HCT116 (cell line): ENCODE results near the gene LGR6. TPM values are rescaled to one million over a fixed set of nuclear protein-coding genes. Genes with fewer than 3 reads are reported as not detected.

Experiments used
- ATAC-seq: fragments of 200-7000 bp; cut with Tn5 transposase; 2 replicates; pipeline ENCODE4 v1.9.1; 2020; ENCODE audit warnings: mild to moderate bottlenecking, moderate library complexity
- BruUV-seq: library from RNA; stranded (reverse); fragments of 400-500 nt; replicated peaks from 2 replicates; lab custom pipeline; 2021; lab: Mats Ljungman, UMichigan
- CTCF ChIA-PET: fragments of 300-600 bp; sonication (Branson Sonifier 250); formaldehyde crosslinking; loops from one replicate; lab custom pipeline; 2021; ENCODE audit warnings: antibody characterized with exemption; lab: Charles Lee
- POLR2A ChIA-PET: fragments of 300-600, 350-600 bp; sonication (Branson Sonifier 250); formaldehyde crosslinking; loops from one replicate; lab custom pipeline; 2021; ENCODE audit warnings: antibody characterized with exemption; lab: Charles Lee
- RAD21 ChIA-PET, 2 experiments: fragments of 300-600 bp; sonication (Branson Sonifier 250); formaldehyde crosslinking; loops; one replicate each; lab custom pipeline; 2023; ENCODE audit warnings: low total read pairs in 2 of 2; ENCODE audit not compliant: uncharacterized antibody in 2 of 2, unreplicated experiment in 2 of 2, low non-redundant PET in 1 of 2; lab: Charles Lee
- DNase-seq: peaks from one replicate; pipeline ENCODE4 v3.0.0-alpha.2; 2010; ENCODE audit warnings: low read depth, low spot score
- H2AFZ ChIP-seq: fragments of 200-600 bp; shearing (Covaris generic), sonication (generic); 2 replicates; pipeline ENCODE4 v1.6.1; 2017; ENCODE audit warnings: low read depth, mixed run types, mixed read lengths, antibody characterized with exemption, low read length; ENCODE audit not compliant: poor library complexity, severe bottlenecking
- H3K27ac ChIP-seq: 2 replicates; pipeline ENCODE4 v1.5.1; 2012; ENCODE audit warnings: low read depth, low read length
- H3K27me3 ChIP-seq: fragments of 200-600 bp; sonication (generic); 2 replicates; pipeline ENCODE4 v1.6.1; 2016; ENCODE audit warnings: mixed run types, low read length, mixed read lengths; ENCODE audit not compliant: insufficient read depth
- H3K36me3 ChIP-seq, 2 experiments: fragments of 200-500 bp in 1 of 2; fragments of 200-600 bp in 1 of 2; sonication (Bioruptor generic) in 1 of 2; sonication (generic) in 1 of 2; 2 replicates each; pipeline versions ENCODE4 v1.5.1 to v1.6.1; 2014 to 2016; ENCODE audit warnings: low read length in 2 of 2, inconsistent platforms in 1 of 2, mixed read lengths in 1 of 2, mixed run types in 1 of 2; ENCODE audit not compliant: insufficient read depth in 2 of 2, control insufficient read depth in 1 of 2
- H3K4me1 ChIP-seq, 2 experiments: fragments of 200-600 bp in 1 of 2; sonication (generic) in 1 of 2; 2 replicates each; pipeline versions ENCODE4 v1.5.1 to v1.6.1; 2012 to 2017; ENCODE audit warnings: low read length in 2 of 2, inconsistent platforms in 1 of 2, mild to moderate bottlenecking in 1 of 2, mixed read lengths in 1 of 2, mixed run types in 1 of 2, moderate library complexity in 1 of 2; ENCODE audit not compliant: insufficient read depth in 2 of 2, control insufficient read depth in 1 of 2
- H3K4me2 ChIP-seq: fragments of 200-600 bp; sonication (generic); 2 replicates; pipeline ENCODE4 v1.6.1; 2017; ENCODE audit warnings: mixed run types, low read length, mixed read lengths
- H3K4me3 ChIP-seq, 2 experiments: fragments of 200-600 bp in 1 of 2; sonication (generic) in 1 of 2; replicated peaks in 1 of 2; 2 replicates each; pipeline ENCODE4 v1.5.1; 2011 to 2016; ENCODE audit warnings: low read length in 2 of 2, control low read depth in 1 of 2, low read depth in 1 of 2, mild to moderate bottlenecking in 1 of 2, mixed read lengths in 1 of 2, mixed run types in 1 of 2
- H3K79me2 ChIP-seq: fragments of 200-600 bp; sonication (generic); 2 replicates; pipeline ENCODE4 v1.6.1; 2017; ENCODE audit warnings: mild to moderate bottlenecking, mixed run types, low read length, moderate library complexity, mixed read lengths; ENCODE audit not compliant: insufficient read depth
- H3K9ac ChIP-seq: fragments of 200-600 bp; sonication (generic); 2 replicates; pipeline ENCODE4 v1.6.1; 2016; ENCODE audit warnings: low read length, mixed read lengths
- H3K9me2 ChIP-seq: fragments of 200-600 bp; sonication (generic), shearing (Covaris generic); 2 replicates; pipeline ENCODE4 v1.6.1; 2017; ENCODE audit warnings: mixed run types, mild to moderate bottlenecking, moderate library complexity; ENCODE audit not compliant: insufficient read depth
- H3K9me3 ChIP-seq, 2 experiments: fragments of 200-500 bp in 1 of 2; fragments of 200-600 bp in 1 of 2; sonication (Bioruptor generic) in 1 of 2; sonication (generic) in 1 of 2; 2 replicates each; pipeline ENCODE4 v1.6.1; 2014 to 2017; ENCODE audit warnings: low read length in 2 of 2, mixed read lengths in 2 of 2, inconsistent platforms in 1 of 2, low read depth in 1 of 2, mild to moderate bottlenecking in 1 of 2, mixed run types in 1 of 2, moderate library complexity in 1 of 2; ENCODE audit not compliant: control insufficient read depth in 1 of 2, insufficient read depth in 1 of 2
- H4K20me1 ChIP-seq: fragments of 200-600 bp; sonication (generic), shearing (Covaris generic); 2 replicates; pipeline ENCODE4 v1.6.1; 2017; ENCODE audit warnings: mixed run types, mild to moderate bottlenecking, moderate library complexity; ENCODE audit not compliant: insufficient read depth
- CTCF ChIP-seq, 3 experiments: fragments of 200-600 bp in 1 of 3; sonication (generic) in 1 of 3; IDR thresholded peaks in 2 of 3; conservative IDR thresholded peaks in 1 of 3; 2 replicates each; pipeline ENCODE4 v1.5.1; 2012 to 2017; ENCODE audit warnings: low read depth in 2 of 3, low read length in 2 of 3, antibody characterized with exemption in 1 of 3, borderline replicate concordance in 1 of 3, control low read depth in 1 of 3, mild to moderate bottlenecking in 1 of 3, mixed read lengths in 1 of 3, mixed run types in 1 of 3, moderate library complexity in 1 of 3; ENCODE audit not compliant: insufficient read depth in 1 of 3
- EZH2 ChIP-seq: fragments of 200-600 bp; sonication (generic); IDR thresholded peaks from 2 replicates; pipeline ENCODE4 v1.6.1; 2017; ENCODE audit warnings: antibody characterized with exemption, mixed run types
- ZBTB33 ChIP-seq: IDR thresholded peaks from 2 replicates; pipeline ENCODE4 v1.6.1; 2011; ENCODE audit warnings: mild to moderate bottlenecking, low read length, moderate library complexity; ENCODE audit not compliant: insufficient replicate concordance; ENCODE audit errors: extremely low read depth
- intact Hi-C: fragments of 100-400 bp; cut with micrococcal nuclease; formaldehyde crosslinking; loops from 2 replicates; pipeline ENCODE4 v1.10.0; 2022
- total RNA-seq: library from RNA; stranded (reverse); gene quantifications from one replicate; pipeline ENCODE4 v1.2.1, GENCODE V29; 2021; ENCODE audit not compliant: unreplicated experiment

Gene LGR6
- total RNA-seq, 1 experiment from 2014 or later, result 0.20 TPM

GRCh38 chr1:202283991-202284390 is 90.4 kb downstream of the LGR6 start:
- ChIA-PET POLR2A (no interaction called here), RAD21 (interaction anchor here in 1 of 2 experiments (1.5 kb wide), 1 partner anchor 91 kb away, joined by 5 read pairs; no protein-coding TSS in a partner anchor), CTCF (interaction anchor here (1.0 to 1.1 kb wide), 2 partner anchors 19 to 91 kb away, joined by 3 to 4 read pairs; no protein-coding TSS in a partner anchor)
- Histone ChIP-seq H3K9me3 (no peaks in the 10 kb centered on the region), H3K4me1 (peaks cover 13 to 16% of the 10 kb centered on the region in 2 experiments), H3K4me3 (no peak overlapping the region), H3K4me2 (peak overlapping the region; percentile 8; the same call in 1 of the 2 replicates), H3K9me2 (no peaks in the 10 kb centered on the region), H3K36me3 (no peaks in the 10 kb centered on the region), H3K79me2 (no peaks in the 10 kb centered on the region), H4K20me1 (no peaks in the 10 kb centered on the region), H3K9ac (no peak overlapping the region), H3K27me3 (peaks cover 83% of the 10 kb centered on the region), H2AFZ (no peak overlapping the region), H3K27ac (no peak overlapping the region)
- DNase-seq (no peak), ATAC-seq (peak; percentile 15; the same call in 1 of the 2 replicates)
- BruUV-seq, result no TSS peak
- TF ChIP-seq EZH2, result no peak
- no peak for TF ChIP-seq ZBTB33
- no peak for TF ChIP-seq CTCF (IDR thresholded peaks at IDR 0.05 in 2 of 3, conservative IDR thresholded peaks at IDR 0.05 in 1 of 3; ENCODE audit: borderline replicate concordance in 1 of 3, insufficient read depth in 1 of 3, low read depth in 2 of 3, low read length in 2 of 3)
- intact Hi-C loops, result no loop called here
